ENCODE data around the gene EIF5AL1. TPM values are rescaled to one million over a fixed set of nuclear protein-coding genes. Genes with fewer than 3 reads are reported as not detected.
A peak's percentile ranks its signal among the peaks of the same experiment; 100 is the strongest.

EIF5AL1 gene
- total and polyA plus RNA-seq, 2 of the 8 experiments (the other 6 are each of a cell fraction or from before 2014, with no cell fraction given) = 1.7 to 2.2 TPM

- Histone ChIP-seq H3K27me3 (replicated peaks in 1 of 4; ENCODE audit: control insufficient read depth in 3 of 4, extremely low read depth in 1 of 4, insufficient read depth in 3 of 4, low read length in 3 of 4) (peaks cover 0 to 4% (median 0%) of the 10 kb centered on the region in 4 experiments; a peak in 2 of 7 replicates), H3K18ac (ENCODE audit: extremely low read depth, low read length) (no peak overlapping the region), H4K8ac (ENCODE audit: extremely low read depth, insufficient read depth, low read length) (no peak overlapping the region), H3K4me3 (ENCODE audit: extremely low read depth in 1 of 4, insufficient read depth in 2 of 4, low read depth in 3 of 4, low read length in 4 of 4) (no peak overlapping the region), H2AK5ac (ENCODE audit: low read depth, low read length) (no peak overlapping the region), H2BK5ac (ENCODE audit: low read depth, low read length) (no peak overlapping the region), H4K20me1 (replicated peaks in 1 of 2; ENCODE audit: control insufficient read depth in 1 of 2, insufficient read depth in 2 of 2, low read length in 2 of 2) (no peaks in the 10 kb centered on the region), H2AFZ (ENCODE audit: low read length) (peak overlapping the region; percentile 70; the same call in 1 of the 2 replicates), H3K23ac (ENCODE audit: insufficient read length) (no peak overlapping the region), H2BK12ac (ENCODE audit: low read depth, low read length) (no peak overlapping the region), H4K91ac (replicated peaks; ENCODE audit: insufficient read length, low read length) (no peak overlapping the region), H2BK15ac (ENCODE audit: low read length) (no peak overlapping the region), H3K9me3 (ENCODE audit: insufficient read depth in 2 of 2, low read depth in 1 of 2, low read length in 1 of 2) (no peaks in the 10 kb centered on the region), H3K9ac (replicated peaks in 1 of 4; ENCODE audit: extremely low read depth in 1 of 4, low read depth in 3 of 4, low read length in 3 of 4) (no peak overlapping the region), H3K79me2 (ENCODE audit: control insufficient read depth in 1 of 2, insufficient read depth in 2 of 2, low read length in 2 of 2) (no peaks in the 10 kb centered on the region), H3K4me2 (ENCODE audit: insufficient read depth in 1 of 2, low read depth in 2 of 2, low read length in 2 of 2) (peak overlapping the region in 1 of 2 experiments; percentile 22; a peak in 1 of 4 replicates), H2BK120ac (replicated peaks; ENCODE audit: low read depth, low read length) (no peak overlapping the region), H3K56ac (replicated peaks; ENCODE audit: insufficient read length, low read depth, low read length) (no peak overlapping the region), H3K79me1 (ENCODE audit: low read depth, low read length) (no peaks in the 10 kb centered on the region), H3K4me1 (replicated peaks in 1 of 4; ENCODE audit: control insufficient read depth in 3 of 4, insufficient read depth in 4 of 4, low read length in 3 of 4) (peaks cover 0 to 3% (median 0%) of the 10 kb centered on the region in 4 experiments; a peak in 1 of 7 replicates), H3K27ac (ENCODE audit: low read depth, low read length) (no peak overlapping the region), H2BK20ac (ENCODE audit: low read length) (no peak overlapping the region), H3K23me2 (ENCODE audit: low read depth, low read length) (no peaks in the 10 kb centered on the region; the same call in 1 of the 2 replicates), H3K4ac (replicated peaks; ENCODE audit: insufficient read length, low read depth, low read length) (no peak overlapping the region), H3K14ac (ENCODE audit: insufficient read length) (no peak overlapping the region), H4K5ac (ENCODE audit: insufficient read length, low read depth, low read length) (no peak overlapping the region), H3K36me3 (ENCODE audit: control insufficient read depth in 2 of 4, insufficient read depth in 4 of 4, low read length in 3 of 4) (no peaks in the 10 kb centered on the region)
- DNase-seq (ENCODE audit: low read depth in 1 of 2, low spot score in 2 of 2) = peak; percentile 80 to 83
- 43% methylated on average over 10 of the region's 10 CpGs; no CpG with 5 or more reads in 1 of the 2 experiments for WGBS, 2 experiments (ENCODE audit: extremely low coverage in 1 of 2, insufficient coverage in 1 of 2, insufficient read length in 1 of 2, insufficient replicate concordance in 2 of 2, low coverage in 1 of 2, low lambda C conversion rate in 2 of 2, missing lambda C conversion rate in 1 of 2)
- FAIRE-seq = peak; percentile 79
- ChIA-PET CTCF (ENCODE audit: partially characterized antibody) (interaction anchor here (0.7 to 10.0 kb wide), 41 partner anchors 7 to 360 kb away, joined by 3 to 101 read pairs (median 6); partner anchors contain the start of genes PPIF and ZCCHC24), POLR2A (ENCODE audit: partially characterized antibody) (interaction anchor here (0.6 to 1.2 kb wide), 3 partner anchors 9 to 75 kb away, joined by 3 read pairs; no protein-coding TSS in a partner anchor)
- TF ChIP-seq TCF12 (IDR thresholded peaks at IDR 0.05; ENCODE audit: low read depth, low read length) (peak; percentile 54; the same call in 1 of the 2 replicates), POLR2A (IDR thresholded peaks at IDR 0.05; ENCODE audit: control extremely low read depth in 1 of 2, low read depth in 2 of 2, low read length in 2 of 2) (no peak), SP1 (IDR thresholded peaks at IDR 0.05; ENCODE audit: low read depth, low read length) (no peak), HDAC2 (IDR thresholded peaks at IDR 0.05; ENCODE audit: borderline replicate concordance in 1 of 2, low read depth in 2 of 2, low read length in 2 of 2) (0 out of 4 replicates have a peak, but pooled peaks of 1 of the 2 experiments have one; percentile 53), RAD21 (IDR thresholded peaks at IDR 0.05 in 1 of 2, conservative IDR thresholded peaks at IDR 0.05 in 1 of 2; ENCODE audit: low read depth in 2 of 2, low read length in 2 of 2) (peak; percentile 83 to 86), MAX (IDR thresholded peaks at IDR 0.05) (0 out of 2 replicates have a peak, but pooled peaks have one; percentile 34), KDM1A (IDR thresholded peaks at IDR 0.05; ENCODE audit: borderline replicate concordance, low read length) (no peak), EGR1 (IDR thresholded peaks at IDR 0.05; ENCODE audit: borderline replicate concordance, low read depth, low read length) (no peak)
These were observed 24.8 kb upstream of the EIF5AL1 start for GRCh38 chr10:79487296-79488194.
